ENCODE results near the gene FREM2. TPM values are rescaled to one million over a fixed set of nuclear protein-coding genes. Genes with fewer than 3 reads are reported as not detected.

FREM2 gene
- total RNA-seq, 1 experiment from 2014 or later: 0.05 TPM

DNA sequence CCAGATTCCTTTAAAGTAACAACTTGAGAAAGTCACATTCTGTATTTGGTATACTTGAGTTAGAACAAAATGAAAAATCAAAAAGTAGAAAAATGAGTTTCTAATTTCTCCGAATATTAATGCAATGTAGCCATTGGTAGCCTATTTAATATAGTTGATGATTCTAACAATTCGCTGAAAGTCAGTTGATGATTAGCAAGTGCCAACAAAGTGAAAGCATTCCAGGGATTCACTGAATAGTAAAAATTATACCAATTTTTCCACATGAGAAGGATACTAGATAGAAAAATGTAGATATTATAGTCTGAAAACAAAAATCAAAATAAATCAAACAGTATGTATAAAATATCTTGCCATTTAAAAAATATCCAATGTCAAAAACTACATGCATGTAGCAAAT is 117.2 kb downstream of the FREM2 start:
- Histone ChIP-seq H3K9me2 (ENCODE audit: insufficient read depth) (no peaks in the 10 kb centered on the region), H3K9me3 (ENCODE audit: control insufficient read depth in 1 of 2, insufficient read depth in 1 of 2, low read depth in 1 of 2, low read length in 2 of 2) (peaks cover 0 to 9% of the 10 kb centered on the region in 2 experiments; a peak in 2 of 4 replicates), H3K27me3 (ENCODE audit: insufficient read depth, low read length) (no peaks in the 10 kb centered on the region), H3K79me2 (ENCODE audit: insufficient read depth, low read length) (no peaks in the 10 kb centered on the region), H4K20me1 (ENCODE audit: insufficient read depth) (no peaks in the 10 kb centered on the region), H3K36me3 (ENCODE audit: control insufficient read depth in 1 of 2, insufficient read depth in 2 of 2, low read length in 2 of 2) (no peaks in the 10 kb centered on the region), H3K4me2 (ENCODE audit: low read length) (no peak overlapping the region), H3K9ac (ENCODE audit: low read length) (no peak overlapping the region), H2AFZ (ENCODE audit: low read depth, low read length, poor library complexity, severe bottlenecking) (no peak overlapping the region), H3K4me3 (replicated peaks in 1 of 2; ENCODE audit: low read depth in 1 of 2, low read length in 2 of 2) (no peak overlapping the region), H3K27ac (ENCODE audit: low read depth, low read length) (no peak overlapping the region), H3K4me1 (ENCODE audit: control insufficient read depth in 1 of 2, insufficient read depth in 2 of 2, low read length in 2 of 2) (no peaks in the 10 kb centered on the region)
- ChIA-PET RAD21 (ENCODE audit: low non-redundant PET in 1 of 2, low total read pairs in 2 of 2, uncharacterized antibody in 2 of 2, unreplicated experiment in 2 of 2) (no interaction called here), CTCF (no interaction called here), POLR2A (no interaction called here)
- TF ChIP-seq SP1 (IDR thresholded peaks at IDR 0.05; ENCODE audit: low read depth) (no peak), FOSL1 (IDR thresholded peaks at IDR 0.05; ENCODE audit: low read depth) (no peak)
- DNase-seq (ENCODE audit: low read depth, low spot score): no peak
- BruUV-seq (replicated peaks): no TSS peak
- intact Hi-C loops (cut with micrococcal nuclease): no loop called here
- ATAC-seq: no peak

DNA sequence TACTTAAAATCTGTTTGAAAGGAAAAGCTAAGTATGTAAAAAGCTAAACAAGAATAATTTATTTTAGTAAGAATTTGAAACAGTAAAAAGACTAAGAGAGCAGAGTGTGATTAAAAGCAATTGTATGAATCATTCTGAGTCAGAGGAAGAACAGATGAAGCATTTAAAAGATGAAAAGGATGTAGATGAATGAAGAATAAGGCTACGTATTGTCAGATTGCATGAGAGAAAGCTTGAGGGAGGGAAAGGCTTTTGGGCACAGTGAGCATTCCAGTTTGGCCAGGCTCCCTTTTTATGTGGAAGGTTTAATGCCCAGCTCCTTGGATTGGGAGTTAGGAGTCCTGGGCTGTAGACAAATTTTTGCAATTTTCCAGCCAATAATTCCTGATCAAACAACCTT is 117.7 kb downstream of the FREM2 start:
- ChIA-PET POLR2A (no interaction called here), CTCF (no interaction called here), RAD21 (ENCODE audit: low non-redundant PET in 1 of 2, low total read pairs in 2 of 2, uncharacterized antibody in 2 of 2, unreplicated experiment in 2 of 2) (no interaction called here)
- Histone ChIP-seq H2AFZ (ENCODE audit: low read depth, low read length, poor library complexity, severe bottlenecking) (no peak overlapping the region), H3K4me1 (ENCODE audit: control insufficient read depth in 1 of 2, insufficient read depth in 2 of 2, low read length in 2 of 2) (no peaks in the 10 kb centered on the region), H3K27ac (ENCODE audit: low read depth, low read length) (no peak overlapping the region), H3K9ac (ENCODE audit: low read length) (no peak overlapping the region), H3K79me2 (ENCODE audit: insufficient read depth, low read length) (no peaks in the 10 kb centered on the region), H3K9me2 (ENCODE audit: insufficient read depth) (no peaks in the 10 kb centered on the region), H3K4me2 (ENCODE audit: low read length) (no peak overlapping the region), H3K9me3 (ENCODE audit: control insufficient read depth in 1 of 2, insufficient read depth in 1 of 2, low read depth in 1 of 2, low read length in 2 of 2) (peaks cover 0 to 14% of the 10 kb centered on the region in 2 experiments; a peak in 2 of 4 replicates), H3K27me3 (ENCODE audit: insufficient read depth, low read length) (no peaks in the 10 kb centered on the region), H3K36me3 (ENCODE audit: control insufficient read depth in 1 of 2, insufficient read depth in 2 of 2, low read length in 2 of 2) (no peaks in the 10 kb centered on the region), H3K4me3 (replicated peaks in 1 of 2; ENCODE audit: low read depth in 1 of 2, low read length in 2 of 2) (no peak overlapping the region), H4K20me1 (ENCODE audit: insufficient read depth) (no peaks in the 10 kb centered on the region)
- BruUV-seq (replicated peaks): no TSS peak
- DNase-seq (ENCODE audit: low read depth, low spot score) (no peak), ATAC-seq (no peak)
- intact Hi-C loops (cut with micrococcal nuclease): no loop called here
- TF ChIP-seq, protein P1, sequence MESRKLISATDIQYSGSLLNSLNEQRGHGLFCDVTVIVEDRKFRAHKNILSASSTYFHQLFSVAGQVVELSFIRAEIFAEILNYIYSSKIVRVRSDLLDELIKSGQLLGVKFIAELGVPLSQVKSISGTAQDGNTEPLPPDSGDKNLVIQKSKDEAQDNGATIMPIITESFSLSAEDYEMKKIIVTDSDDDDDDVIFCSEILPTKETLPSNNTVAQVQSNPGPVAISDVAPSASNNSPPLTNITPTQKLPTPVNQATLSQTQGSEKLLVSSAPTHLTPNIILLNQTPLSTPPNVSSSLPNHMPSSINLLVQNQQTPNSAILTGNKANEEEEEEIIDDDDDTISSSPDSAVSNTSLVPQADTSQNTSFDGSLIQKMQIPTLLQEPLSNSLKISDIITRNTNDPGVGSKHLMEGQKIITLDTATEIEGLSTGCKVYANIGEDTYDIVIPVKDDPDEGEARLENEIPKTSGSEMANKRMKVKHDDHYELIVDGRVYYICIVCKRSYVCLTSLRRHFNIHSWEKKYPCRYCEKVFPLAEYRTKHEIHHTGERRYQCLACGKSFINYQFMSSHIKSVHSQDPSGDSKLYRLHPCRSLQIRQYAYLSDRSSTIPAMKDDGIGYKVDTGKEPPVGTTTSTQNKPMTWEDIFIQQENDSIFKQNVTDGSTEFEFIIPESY (IDR thresholded peaks at IDR 0.05; ENCODE audit: extremely low read depth, insufficient replicate concordance, low read length): no peak
- TF ChIP-seq ZNF274 (IDR thresholded peaks at IDR 0.05; ENCODE audit: low read depth, low read length): no peak
- TF ChIP-seq ZFX (IDR thresholded peaks at IDR 0.05): no peak
- no peak for TF ChIP-seq CEBPB (IDR thresholded peaks at IDR 0.05; ENCODE audit: low read depth)
- no peak for TF ChIP-seq RAD21 (IDR thresholded peaks at IDR 0.05; ENCODE audit: low read depth)
- no peak for TF ChIP-seq EZH2 (IDR thresholded peaks at IDR 0.05)
- no peak for TF ChIP-seq SP1 (IDR thresholded peaks at IDR 0.05; ENCODE audit: low read depth)
- TF ChIP-seq CBX3 (IDR thresholded peaks at IDR 0.05; ENCODE audit: low read depth): no peak
- TF ChIP-seq SIN3A (IDR thresholded peaks at IDR 0.05; ENCODE audit: low read depth): no peak
- TF ChIP-seq EZH2phosphoT487 (IDR thresholded peaks at IDR 0.05; ENCODE audit: borderline replicate concordance): no peak
- TF ChIP-seq, protein P2, sequence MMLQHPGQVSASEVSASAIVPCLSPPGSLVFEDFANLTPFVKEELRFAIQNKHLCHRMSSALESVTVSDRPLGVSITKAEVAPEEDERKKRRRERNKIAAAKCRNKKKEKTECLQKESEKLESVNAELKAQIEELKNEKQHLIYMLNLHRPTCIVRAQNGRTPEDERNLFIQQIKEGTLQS (IDR thresholded peaks at IDR 0.05): no peak
- no peak for TF ChIP-seq JUND (IDR thresholded peaks at IDR 0.05)
- no peak for TF ChIP-seq POLR2A (IDR thresholded peaks at IDR 0.05; ENCODE audit: borderline replicate concordance, extremely low read depth, insufficient read depth, insufficient read length)
- TF ChIP-seq ELF1 (IDR thresholded peaks at IDR 0.05; ENCODE audit: borderline replicate concordance, low read depth): no peak
- no peak for TF ChIP-seq SRF (IDR thresholded peaks at IDR 0.05; ENCODE audit: low read depth)
- no peak for TF ChIP-seq FOSL1 (IDR thresholded peaks at IDR 0.05; ENCODE audit: low read depth)
- TF ChIP-seq, protein P3, sequence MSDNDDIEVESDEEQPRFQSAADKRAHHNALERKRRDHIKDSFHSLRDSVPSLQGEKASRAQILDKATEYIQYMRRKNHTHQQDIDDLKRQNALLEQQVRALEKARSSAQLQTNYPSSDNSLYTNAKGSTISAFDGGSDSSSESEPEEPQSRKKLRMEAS (IDR thresholded peaks at IDR 0.05): no peak
- no peak for TF ChIP-seq TCF7L2 (IDR thresholded peaks at IDR 0.05; ENCODE audit: borderline replicate concordance, extremely low read depth, insufficient read depth, insufficient read length)
- no peak for TF ChIP-seq POLR2AphosphoS5 (IDR thresholded peaks at IDR 0.05; ENCODE audit: low read depth, low read length)
- TF ChIP-seq YY1 (IDR thresholded peaks at IDR 0.05; ENCODE audit: extremely low read depth, insufficient replicate concordance, low read depth, low read length): no peak

Measured in HCT116 (cell line).